Heart left ventricle (tissue), 13 donors: ENCODE measurements around the gene TMEM204.

ENCODE experiments used
- CTCF ChIP-seq, 12 donors: fragments of 200-600 bp; sonication (generic) in 4 of 12; IDR thresholded peaks; one replicate each; pipeline versions ENCODE4 v1.5.0 to v1.8.0; 2018 to 2022; ENCODE audit warnings: antibody characterized with exemption in 12 of 12, mild to moderate bottlenecking in 5 of 12
- POLR2A ChIP-seq, 2 donors: fragments of 450-650 bp; IDR thresholded peaks; one replicate each; pipeline ENCODE4 v1.6.1; 2017; ENCODE audit warnings: antibody characterized with exemption in 2 of 2, mild to moderate bottlenecking in 2 of 2, moderate library complexity in 2 of 2
- donor health status: ischemic (EF 13 %, LVEDD 7.1; RV severe dilation, severe dysfunction).
- donor health status: DM: no; HTN: yes; CAD: no.
- donor health status: DM: no; HTN: no; CAD: no.
- donor health status: ischemic (EF 25% LVEDD 6.9; RV normal size, moderate dysfunction).
- donor health status: ischemic (EF 25% LVEDD 5.7; RV mildly dilated, moderate dysfunction).
- donor health status: ischemic (EF 35%, LVEDD 5.7; RV mildly dilated, moderate dysfunction).
- donor health status: nonischemic (EF 11% LVEDD 7.7; RV severe dilation, severe dysfunction).
- donor health status: DM: yes; HTN: yes; CAD: no.
- donor health status: PGD.
- donor health status: ischemic (EF 29% LVEDD 5.4; RV normal size, mild dysfunction).
- donor health status: nonischemic (EF 23%, LVEDD 6.1; RV moderate dilation, normal function).

- TF ChIP-seq CTCF (IDR thresholded peaks at IDR 0.05) (no peak), POLR2A (IDR thresholded peaks at IDR 0.05) (no peak)
These were observed 26.7 kb downstream of the TMEM204 start for GRCh38 chr16:1560153-1560552.
